DOHH2 (cell line): ENCODE data around the gene CAPS.

Experiments used
- H3F3A ChIP-seq: fragments of 200-600 bp; sonication (generic), shearing (Covaris generic); 2 replicates; pipeline ENCODE4 v1.6.0; 2016; ENCODE audit warnings: antibody characterized with exemption, mild to moderate bottlenecking; ENCODE audit not compliant: control insufficient read depth, insufficient read depth
- H3K27ac ChIP-seq: fragments of 200-600 bp; sonication (generic); 2 replicates; pipeline ENCODE4 v1.5.1; 2014; ENCODE audit warnings: low read depth, mild to moderate bottlenecking, low read length, moderate library complexity
- H3K27me3 ChIP-seq: fragments of 200-600 bp; sonication (generic); 2 replicates; pipeline ENCODE4 v1.6.1; 2014; ENCODE audit warnings: mild to moderate bottlenecking, low read length, mixed read lengths; ENCODE audit not compliant: control insufficient read depth
- H3K36me3 ChIP-seq: fragments of 200-600 bp; sonication (generic); 2 replicates; pipeline ENCODE4 v1.6.1; 2014; ENCODE audit warnings: mild to moderate bottlenecking, low read length, moderate library complexity, mixed read lengths; ENCODE audit not compliant: control insufficient read depth
- H3K4me1 ChIP-seq: fragments of 200-600 bp; sonication (generic); 2 replicates; pipeline ENCODE4 v1.6.1; 2014; ENCODE audit warnings: mild to moderate bottlenecking, low read length, mixed read lengths; ENCODE audit not compliant: control insufficient read depth
- H3K4me2 ChIP-seq: fragments of 200-600 bp; sonication (generic); 2 replicates; pipeline ENCODE4 v1.6.0; 2014; ENCODE audit warnings: mild to moderate bottlenecking, low read length, moderate library complexity
- H3K4me3 ChIP-seq: fragments of 200-600 bp; sonication (generic); 2 replicates; pipeline ENCODE4 v1.5.1; 2014; ENCODE audit warnings: mild to moderate bottlenecking, low read length, mixed read lengths
- H3K79me2 ChIP-seq: fragments of 200-600 bp; sonication (generic); 2 replicates; pipeline ENCODE4 v1.6.1; 2014; ENCODE audit warnings: mild to moderate bottlenecking, low read length, mixed read lengths; ENCODE audit not compliant: control insufficient read depth
- H3K9me2 ChIP-seq: fragments of 200-600 bp; sonication (generic); replicated peaks from 2 replicates; pipeline ENCODE4 v1.6.1; 2014; ENCODE audit warnings: mild to moderate bottlenecking, low read length, mixed read lengths; ENCODE audit not compliant: control insufficient read depth
- H3K9me3 ChIP-seq: fragments of 200-600 bp; sonication (generic); 2 replicates; pipeline ENCODE4 v1.6.1; 2014; ENCODE audit warnings: antibody characterized with exemption, low read length, mixed read lengths; ENCODE audit not compliant: control insufficient read depth, insufficient read depth
- H4K20me1 ChIP-seq: fragments of 200-600 bp; sonication (generic); 2 replicates; pipeline ENCODE4 v1.6.0; 2014; ENCODE audit warnings: low read depth, mild to moderate bottlenecking, antibody characterized with exemption, low read length, moderate library complexity; ENCODE audit not compliant: control insufficient read depth, insufficient read depth
- EZH2phosphoT487 ChIP-seq: fragments of 200-600 bp; sonication (generic); IDR thresholded peaks from 2 replicates; pipeline ENCODE4 v1.6.1; 2017; ENCODE audit warnings: borderline replicate concordance, mild to moderate bottlenecking, antibody characterized with exemption, low read length, moderate library complexity, mixed read lengths
- TF ChIP-seq, protein P1 (sequence below): fragments of 200-600 bp; sonication (generic); IDR thresholded peaks from one replicate; pipeline ENCODE4 v1.5.1; 2014; ENCODE audit warnings: antibody characterized with exemption, mild to moderate bottlenecking, low read depth, low read length; ENCODE audit not compliant: poor library complexity, severe bottlenecking

CAPS gene

DNA sequence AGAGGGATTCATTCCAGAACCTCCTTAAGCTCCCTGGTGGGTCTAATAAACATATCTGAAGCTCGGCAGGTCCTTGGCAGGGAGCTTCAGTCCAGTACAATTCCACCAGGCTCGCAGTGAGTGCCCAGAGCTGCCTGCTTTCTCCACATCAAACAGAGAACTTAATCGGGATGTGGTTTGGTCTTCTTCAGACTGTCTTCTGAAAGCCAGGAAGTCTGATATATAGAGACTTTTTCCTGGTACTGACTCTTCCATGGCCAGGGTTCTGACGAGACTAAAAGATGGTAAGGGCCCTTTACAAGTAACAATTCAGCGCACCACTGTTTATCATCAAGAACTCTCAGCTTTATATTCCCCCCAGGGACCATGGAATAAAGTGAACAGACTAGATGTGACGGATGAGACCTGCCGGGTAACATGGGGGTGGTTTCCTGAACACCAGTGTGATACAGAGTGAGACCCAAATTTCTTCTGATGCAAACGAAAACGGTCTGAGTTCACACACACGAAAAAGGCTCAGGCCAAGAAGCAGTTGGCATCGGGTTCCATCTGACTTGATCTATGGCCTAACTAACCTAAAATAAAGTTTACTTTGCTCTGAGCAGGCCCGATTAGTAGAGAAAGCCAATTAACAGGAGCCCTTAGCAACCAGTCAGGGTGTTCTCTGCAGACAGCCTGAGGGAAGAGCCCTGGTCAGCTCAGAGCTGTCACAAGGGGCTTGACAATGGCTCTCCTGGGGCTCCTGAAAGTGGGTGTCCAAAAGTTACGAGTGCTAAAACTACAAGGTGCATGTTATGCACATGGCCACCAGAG, 34.9 kb downstream of the CAPS start:
- H3K27ac ChIP-seq, result no peak overlapping the region
- TF ChIP-seq EZH2phosphoT487, result no peak
- TF ChIP-seq, protein P1, sequence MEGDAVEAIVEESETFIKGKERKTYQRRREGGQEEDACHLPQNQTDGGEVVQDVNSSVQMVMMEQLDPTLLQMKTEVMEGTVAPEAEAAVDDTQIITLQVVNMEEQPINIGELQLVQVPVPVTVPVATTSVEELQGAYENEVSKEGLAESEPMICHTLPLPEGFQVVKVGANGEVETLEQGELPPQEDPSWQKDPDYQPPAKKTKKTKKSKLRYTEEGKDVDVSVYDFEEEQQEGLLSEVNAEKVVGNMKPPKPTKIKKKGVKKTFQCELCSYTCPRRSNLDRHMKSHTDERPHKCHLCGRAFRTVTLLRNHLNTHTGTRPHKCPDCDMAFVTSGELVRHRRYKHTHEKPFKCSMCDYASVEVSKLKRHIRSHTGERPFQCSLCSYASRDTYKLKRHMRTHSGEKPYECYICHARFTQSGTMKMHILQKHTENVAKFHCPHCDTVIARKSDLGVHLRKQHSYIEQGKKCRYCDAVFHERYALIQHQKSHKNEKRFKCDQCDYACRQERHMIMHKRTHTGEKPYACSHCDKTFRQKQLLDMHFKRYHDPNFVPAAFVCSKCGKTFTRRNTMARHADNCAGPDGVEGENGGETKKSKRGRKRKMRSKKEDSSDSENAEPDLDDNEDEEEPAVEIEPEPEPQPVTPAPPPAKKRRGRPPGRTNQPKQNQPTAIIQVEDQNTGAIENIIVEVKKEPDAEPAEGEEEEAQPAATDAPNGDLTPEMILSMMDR, result no peak
- peaks cover 97% of the 10 kb centered on the region for H3K79me2 ChIP-seq
- H4K20me1 ChIP-seq, result peaks cover 33% of the 10 kb centered on the region
- H3F3A ChIP-seq, result no peaks in the 10 kb centered on the region
- H3K4me2 ChIP-seq, result no peak overlapping the region
- peaks cover 28% of the 10 kb centered on the region for H3K4me1 ChIP-seq
- no peak overlapping the region for H3K4me3 ChIP-seq
- H3K9me3 ChIP-seq, result no peaks in the 10 kb centered on the region
- H3K36me3 ChIP-seq, result peaks cover 55% of the 10 kb centered on the region
- H3K27me3 ChIP-seq, result no peaks in the 10 kb centered on the region
- no peaks in the 10 kb centered on the region for H3K9me2 ChIP-seq

DNA sequence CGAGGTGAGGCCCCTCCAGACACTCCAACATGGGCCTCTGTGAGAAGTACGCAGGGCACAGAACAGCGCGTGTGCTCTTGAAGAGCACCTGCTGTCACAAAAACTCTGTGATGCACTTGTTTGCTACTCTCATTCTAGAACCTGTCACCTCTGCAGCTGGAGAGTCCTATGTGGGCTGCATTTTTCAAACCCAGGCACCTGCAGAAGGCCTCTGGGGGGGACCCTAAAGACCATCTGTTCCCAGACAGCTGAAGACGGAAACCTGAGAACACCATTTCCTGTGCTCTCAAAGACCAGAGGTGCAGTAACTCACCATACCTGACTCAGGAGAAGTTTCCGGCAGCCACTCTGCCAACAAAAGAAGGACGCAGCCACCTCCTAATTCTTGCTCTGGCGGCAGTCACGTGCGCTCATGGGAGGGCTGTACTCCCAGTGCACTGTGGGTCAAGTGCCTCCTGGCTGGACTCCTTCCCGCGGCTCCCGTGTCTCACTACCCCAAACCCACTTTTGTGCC, 35.8 kb downstream of the CAPS start:
- Histone ChIP-seq H3K27me3 (no peaks in the 10 kb centered on the region), H3K4me1 (peaks cover 36% of the 10 kb centered on the region), H3K4me3 (no peak overlapping the region), H3F3A (no peaks in the 10 kb centered on the region), H3K79me2 (peaks cover 97% of the 10 kb centered on the region), H3K36me3 (peaks cover 55% of the 10 kb centered on the region), H4K20me1 (peaks cover 34% of the 10 kb centered on the region), H3K9me3 (no peaks in the 10 kb centered on the region), H3K27ac (no peak overlapping the region), H3K9me2 (no peaks in the 10 kb centered on the region), H3K4me2 (no peak overlapping the region)
- TF ChIP-seq, protein P1, result no peak
- TF ChIP-seq EZH2phosphoT487, result no peak

DNA sequence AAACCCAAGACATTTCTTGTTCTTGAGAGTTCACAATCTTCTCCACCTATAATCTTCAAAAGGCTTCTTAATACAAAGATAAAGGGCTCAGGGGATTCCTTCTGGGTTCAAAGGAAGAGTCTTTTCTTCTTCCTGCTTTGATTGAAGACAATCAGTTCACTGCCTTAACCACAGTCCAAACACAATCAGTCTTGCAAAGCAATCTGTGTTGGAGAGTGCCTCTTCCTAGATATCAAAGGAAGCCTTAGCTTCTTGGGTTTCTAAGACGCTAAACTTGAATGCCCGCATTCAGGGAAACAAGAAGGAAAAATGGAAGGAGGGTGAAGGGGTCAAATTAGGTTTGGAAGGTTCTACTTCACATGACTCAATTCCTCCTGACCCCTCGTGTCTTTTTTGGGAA, 36.7 kb downstream of the CAPS start:
- H3K79me2 ChIP-seq, result peaks cover 97% of the 10 kb centered on the region
- peaks cover 43% of the 10 kb centered on the region for H3K4me1 ChIP-seq
- H3K4me3 ChIP-seq, result no peak overlapping the region
- H3F3A ChIP-seq, result no peaks in the 10 kb centered on the region
- peaks cover 50% of the 10 kb centered on the region for H3K36me3 ChIP-seq
- H3K4me2 ChIP-seq, result no peak overlapping the region
- H3K9me2 ChIP-seq, result no peaks in the 10 kb centered on the region
- peaks cover 28% of the 10 kb centered on the region for H4K20me1 ChIP-seq
- TF ChIP-seq, protein P1, result no peak
- TF ChIP-seq EZH2phosphoT487, result no peak
- H3K27ac ChIP-seq, result no peak overlapping the region
- H3K27me3 ChIP-seq, result no peaks in the 10 kb centered on the region
- H3K9me3 ChIP-seq, result no peaks in the 10 kb centered on the region
